Left kidney (tissue), 2 donors: ENCODE results near the gene ACVR1. TPM values are rescaled to one million over a fixed set of nuclear protein-coding genes. Genes with fewer than 3 reads are reported as not detected.
"Not testable (repeated sequence)": the region's sequence is repeated elsewhere in the genome, so short reads cannot be mapped to it uniquely, and the experiment has no call there.

Source experiments
- DNase-seq: peaks from one replicate; pipeline ENCODE4 v3.0.0-alpha.2; 2013
- polyA plus RNA-seq: library from polyadenylated mRNA; unstranded; fragments of 120-200 nt; gene quantifications from one replicate; pipeline ENCODE4 v1.2.1, GENCODE V29; 2013; ENCODE audit not compliant: insufficient read length

The ACVR1 gene
- polyA plus RNA-seq, 1 donor: 27.6 TPM

DNA sequence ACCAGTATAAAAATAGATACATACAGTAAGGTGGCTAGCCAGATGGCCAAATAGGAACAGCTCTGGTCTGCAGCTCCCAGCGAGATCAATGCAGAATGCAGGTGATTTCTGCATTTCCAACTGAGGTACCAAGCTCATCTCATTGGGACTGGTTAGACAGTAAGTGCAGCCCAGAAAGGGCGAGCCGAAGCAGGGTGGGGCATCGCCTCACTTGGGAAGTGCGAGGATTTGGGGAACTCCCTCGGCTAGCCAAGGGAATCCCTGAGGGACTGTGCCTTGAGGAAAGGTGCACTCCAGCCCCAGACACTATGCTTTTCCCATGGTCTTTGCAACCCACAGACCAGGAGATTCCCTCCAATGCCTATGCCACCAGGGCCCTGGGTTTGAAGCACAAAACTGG is 172.0 kb downstream of the ACVR1 start:
- DNase-seq: not testable (repeated sequence)

DNA sequence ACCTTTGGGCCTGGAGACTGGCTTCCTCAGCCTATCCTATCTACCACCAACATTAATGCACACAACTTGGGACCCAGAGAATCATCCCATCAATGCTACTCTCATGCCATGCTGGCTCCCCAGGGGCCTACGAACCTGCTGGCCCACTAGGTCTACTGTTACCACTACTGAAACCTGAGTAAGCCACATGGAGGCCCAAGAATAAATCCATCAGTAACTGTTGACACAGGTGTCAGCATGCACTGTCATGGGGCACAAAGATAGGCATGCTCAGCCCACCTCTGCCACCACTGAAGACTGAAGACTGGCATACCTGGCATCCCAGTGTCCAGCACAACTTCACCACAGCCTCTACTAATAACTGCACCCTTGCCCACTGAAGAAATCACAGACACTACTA is 176.3 kb downstream of the ACVR1 start:
- DNase-seq: no peak

DNA sequence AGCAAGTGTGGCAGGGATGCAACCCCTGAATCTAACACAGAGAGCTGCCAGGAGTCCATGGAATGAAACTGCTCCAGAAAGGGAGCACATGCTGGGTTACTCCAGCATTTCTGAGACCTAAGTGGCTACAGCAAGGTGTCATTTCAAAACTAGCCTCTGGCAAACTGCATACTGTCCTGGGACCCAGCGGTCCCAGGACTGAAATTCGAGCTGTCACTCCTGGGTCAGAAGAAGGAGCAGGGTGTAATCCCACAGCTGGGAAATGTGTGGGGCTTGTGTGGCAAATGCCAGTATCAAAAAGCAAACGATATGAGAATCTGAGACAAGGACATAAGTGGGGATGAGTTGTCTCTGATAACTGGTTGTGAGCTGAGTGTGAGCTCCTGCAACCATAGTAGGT is 177.1 kb downstream of the ACVR1 start:
- no peak for DNase-seq

DNA sequence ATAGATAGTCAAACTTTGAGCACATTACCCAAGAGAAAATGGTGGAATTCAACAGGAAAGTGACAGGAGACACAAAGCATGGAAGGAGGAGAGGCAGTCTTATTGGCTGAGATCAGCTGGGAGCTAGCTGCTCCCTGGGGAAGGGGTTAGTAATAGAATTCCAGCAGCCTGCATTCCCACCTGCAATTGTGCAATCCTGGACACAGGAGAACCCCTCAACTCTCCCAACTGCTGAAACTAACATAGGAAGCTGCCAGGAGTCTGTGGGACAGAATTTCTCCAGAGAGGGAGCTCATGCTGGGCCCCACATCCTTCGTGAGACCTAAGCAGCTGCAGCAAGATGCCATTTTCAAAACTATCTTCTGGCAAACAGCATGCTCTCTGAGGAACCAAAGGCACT is 177.7 kb downstream of the ACVR1 start:
- DNase-seq: no peak

DNA sequence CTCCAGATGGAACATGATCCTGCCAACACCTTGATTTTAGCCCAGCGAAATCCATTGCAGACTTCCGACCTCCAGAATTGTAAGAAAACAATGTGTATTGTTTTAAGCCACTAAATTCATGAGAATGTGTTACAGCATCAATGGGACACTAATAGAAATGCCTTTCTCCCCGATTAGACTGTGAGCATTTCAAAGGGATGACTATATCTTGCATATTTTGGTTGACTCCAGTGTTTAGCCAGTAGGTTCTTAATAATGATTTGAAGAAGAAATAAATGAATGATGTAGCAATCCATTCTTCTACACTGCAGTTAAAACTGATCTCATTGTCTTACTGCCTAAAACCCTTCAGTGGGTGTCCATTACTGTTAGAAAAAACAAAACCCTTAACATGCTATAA is 180.1 kb downstream of the ACVR1 start:
- DNase-seq: no peak

DNA sequence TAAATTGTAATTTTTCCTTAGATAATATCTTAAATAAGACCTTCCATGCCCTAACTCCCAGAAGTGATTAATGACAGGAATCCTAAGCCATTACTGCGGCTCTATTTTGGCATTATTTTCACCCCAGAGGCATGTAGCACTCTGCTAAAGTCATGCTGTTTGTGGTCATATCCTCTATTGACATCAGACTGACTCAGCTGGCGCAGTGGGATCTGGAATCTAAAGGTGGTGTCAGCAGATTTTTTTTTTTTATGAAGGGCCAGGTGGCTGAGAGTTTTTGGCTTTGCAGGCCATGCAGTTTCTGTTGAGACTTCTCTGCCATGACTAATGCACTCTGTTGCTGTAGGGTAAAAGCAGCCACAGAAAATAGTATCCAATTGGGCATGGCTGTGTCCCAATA is 183.4 kb downstream of the ACVR1 start:
- no peak for DNase-seq

DNA sequence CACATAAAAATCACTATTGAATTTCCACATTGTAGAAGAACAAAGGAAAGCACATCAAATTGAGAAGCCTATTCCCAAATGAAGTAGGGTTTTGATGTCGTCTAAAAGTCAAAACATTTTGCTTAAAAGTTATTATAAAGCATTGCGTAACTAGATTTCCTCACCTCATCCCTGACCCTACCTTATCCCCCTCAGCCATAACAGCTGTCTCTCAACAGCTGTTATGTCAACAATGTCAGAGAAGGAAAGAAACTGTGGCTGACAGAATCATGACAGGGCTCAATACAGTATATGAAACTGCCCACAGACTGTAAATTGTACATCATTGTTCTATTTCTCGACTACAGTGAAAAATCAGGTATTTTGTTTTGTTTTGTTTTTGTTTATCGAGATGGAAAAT is 184.4 kb downstream of the ACVR1 start:
- DNase-seq: no peak

DNA sequence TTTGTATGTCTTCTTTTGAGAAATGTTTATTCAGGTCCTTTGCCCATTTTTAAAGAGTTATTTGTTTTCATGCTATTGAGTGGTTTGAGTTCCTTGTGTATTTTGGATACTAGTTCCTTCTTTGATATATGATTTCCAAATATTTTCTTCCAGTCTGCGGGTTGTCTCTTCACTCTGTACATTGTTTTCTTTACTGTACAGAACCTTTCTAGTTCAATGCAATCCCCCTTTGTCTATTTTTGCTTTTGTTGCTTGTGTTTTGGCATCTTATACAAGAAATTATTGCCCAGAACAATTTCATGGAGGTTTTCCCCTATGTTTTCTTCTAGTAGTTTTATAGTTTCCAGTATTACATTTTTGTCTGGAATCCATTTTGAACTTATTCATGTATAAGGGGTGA is 185.0 kb downstream of the ACVR1 start:
- no peak for DNase-seq

Other genes with a start within 250 kb of the ACVR1 start
- gene ACVR1C, start 247.5 kb downstream of the ACVR1 start, polyA plus RNA-seq: 0.23 TPM
- gene UPP2, start 225.5 kb upstream of the ACVR1 start, polyA plus RNA-seq: 11.2 TPM